Measurements from ENCODE around the gene UBE2D1.

DNA sequence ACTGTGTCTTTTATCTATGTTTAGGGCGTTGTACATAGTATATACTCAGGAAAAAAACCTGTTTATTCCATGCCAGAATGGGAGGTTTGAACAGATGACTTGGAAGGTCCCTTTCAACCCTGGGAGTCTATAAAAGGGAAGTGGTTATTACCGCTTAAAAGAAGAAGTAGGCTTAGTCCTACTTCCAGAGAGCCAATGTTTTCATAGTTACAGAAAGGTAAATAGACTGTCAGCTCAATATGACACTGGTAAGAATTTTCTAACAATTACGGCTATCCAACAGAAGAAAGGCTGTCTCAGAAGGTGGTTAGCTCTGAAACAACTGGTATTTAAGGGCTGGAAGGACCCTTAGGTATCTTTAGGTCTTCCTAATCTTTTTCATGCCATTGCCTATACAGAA is 49.3 kb downstream of the UBE2D1 start:
- TF ChIP-seq, protein P1, sequence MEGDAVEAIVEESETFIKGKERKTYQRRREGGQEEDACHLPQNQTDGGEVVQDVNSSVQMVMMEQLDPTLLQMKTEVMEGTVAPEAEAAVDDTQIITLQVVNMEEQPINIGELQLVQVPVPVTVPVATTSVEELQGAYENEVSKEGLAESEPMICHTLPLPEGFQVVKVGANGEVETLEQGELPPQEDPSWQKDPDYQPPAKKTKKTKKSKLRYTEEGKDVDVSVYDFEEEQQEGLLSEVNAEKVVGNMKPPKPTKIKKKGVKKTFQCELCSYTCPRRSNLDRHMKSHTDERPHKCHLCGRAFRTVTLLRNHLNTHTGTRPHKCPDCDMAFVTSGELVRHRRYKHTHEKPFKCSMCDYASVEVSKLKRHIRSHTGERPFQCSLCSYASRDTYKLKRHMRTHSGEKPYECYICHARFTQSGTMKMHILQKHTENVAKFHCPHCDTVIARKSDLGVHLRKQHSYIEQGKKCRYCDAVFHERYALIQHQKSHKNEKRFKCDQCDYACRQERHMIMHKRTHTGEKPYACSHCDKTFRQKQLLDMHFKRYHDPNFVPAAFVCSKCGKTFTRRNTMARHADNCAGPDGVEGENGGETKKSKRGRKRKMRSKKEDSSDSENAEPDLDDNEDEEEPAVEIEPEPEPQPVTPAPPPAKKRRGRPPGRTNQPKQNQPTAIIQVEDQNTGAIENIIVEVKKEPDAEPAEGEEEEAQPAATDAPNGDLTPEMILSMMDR (IDR thresholded peaks at IDR 0.05), result no peak
- TF ChIP-seq, protein P2, sequence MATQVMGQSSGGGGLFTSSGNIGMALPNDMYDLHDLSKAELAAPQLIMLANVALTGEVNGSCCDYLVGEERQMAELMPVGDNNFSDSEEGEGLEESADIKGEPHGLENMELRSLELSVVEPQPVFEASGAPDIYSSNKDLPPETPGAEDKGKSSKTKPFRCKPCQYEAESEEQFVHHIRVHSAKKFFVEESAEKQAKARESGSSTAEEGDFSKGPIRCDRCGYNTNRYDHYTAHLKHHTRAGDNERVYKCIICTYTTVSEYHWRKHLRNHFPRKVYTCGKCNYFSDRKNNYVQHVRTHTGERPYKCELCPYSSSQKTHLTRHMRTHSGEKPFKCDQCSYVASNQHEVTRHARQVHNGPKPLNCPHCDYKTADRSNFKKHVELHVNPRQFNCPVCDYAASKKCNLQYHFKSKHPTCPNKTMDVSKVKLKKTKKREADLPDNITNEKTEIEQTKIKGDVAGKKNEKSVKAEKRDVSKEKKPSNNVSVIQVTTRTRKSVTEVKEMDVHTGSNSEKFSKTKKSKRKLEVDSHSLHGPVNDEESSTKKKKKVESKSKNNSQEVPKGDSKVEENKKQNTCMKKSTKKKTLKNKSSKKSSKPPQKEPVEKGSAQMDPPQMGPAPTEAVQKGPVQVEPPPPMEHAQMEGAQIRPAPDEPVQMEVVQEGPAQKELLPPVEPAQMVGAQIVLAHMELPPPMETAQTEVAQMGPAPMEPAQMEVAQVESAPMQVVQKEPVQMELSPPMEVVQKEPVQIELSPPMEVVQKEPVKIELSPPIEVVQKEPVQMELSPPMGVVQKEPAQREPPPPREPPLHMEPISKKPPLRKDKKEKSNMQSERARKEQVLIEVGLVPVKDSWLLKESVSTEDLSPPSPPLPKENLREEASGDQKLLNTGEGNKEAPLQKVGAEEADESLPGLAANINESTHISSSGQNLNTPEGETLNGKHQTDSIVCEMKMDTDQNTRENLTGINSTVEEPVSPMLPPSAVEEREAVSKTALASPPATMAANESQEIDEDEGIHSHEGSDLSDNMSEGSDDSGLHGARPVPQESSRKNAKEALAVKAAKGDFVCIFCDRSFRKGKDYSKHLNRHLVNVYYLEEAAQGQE (IDR thresholded peaks at IDR 0.05; ENCODE audit: insufficient read depth in 1 of 2, low read depth in 2 of 2, low read length in 1 of 2), result no peak
- TF ChIP-seq SIN3A (IDR thresholded peaks at IDR 0.05; ENCODE audit: borderline replicate concordance, insufficient read depth, low read depth, low read length), result no peak
- TF ChIP-seq POLR2AphosphoS5 (IDR thresholded peaks at IDR 0.05; ENCODE audit: low read depth, low read length), result no peak
- TF ChIP-seq TCF7L2 (IDR thresholded peaks at IDR 0.05; ENCODE audit: low read depth, low read length), result no peak

Measured in Panc1 (cell line).